GM21786 (cell line): ENCODE data around the gene RPTN.

Experiments
- ATAC-seq: cut with Tn5 transposase; IDR thresholded peaks from one replicate; pipeline ENCODE4 v1.9.1; 2021; ENCODE audit not compliant: unreplicated experiment

RPTN gene, protein sequence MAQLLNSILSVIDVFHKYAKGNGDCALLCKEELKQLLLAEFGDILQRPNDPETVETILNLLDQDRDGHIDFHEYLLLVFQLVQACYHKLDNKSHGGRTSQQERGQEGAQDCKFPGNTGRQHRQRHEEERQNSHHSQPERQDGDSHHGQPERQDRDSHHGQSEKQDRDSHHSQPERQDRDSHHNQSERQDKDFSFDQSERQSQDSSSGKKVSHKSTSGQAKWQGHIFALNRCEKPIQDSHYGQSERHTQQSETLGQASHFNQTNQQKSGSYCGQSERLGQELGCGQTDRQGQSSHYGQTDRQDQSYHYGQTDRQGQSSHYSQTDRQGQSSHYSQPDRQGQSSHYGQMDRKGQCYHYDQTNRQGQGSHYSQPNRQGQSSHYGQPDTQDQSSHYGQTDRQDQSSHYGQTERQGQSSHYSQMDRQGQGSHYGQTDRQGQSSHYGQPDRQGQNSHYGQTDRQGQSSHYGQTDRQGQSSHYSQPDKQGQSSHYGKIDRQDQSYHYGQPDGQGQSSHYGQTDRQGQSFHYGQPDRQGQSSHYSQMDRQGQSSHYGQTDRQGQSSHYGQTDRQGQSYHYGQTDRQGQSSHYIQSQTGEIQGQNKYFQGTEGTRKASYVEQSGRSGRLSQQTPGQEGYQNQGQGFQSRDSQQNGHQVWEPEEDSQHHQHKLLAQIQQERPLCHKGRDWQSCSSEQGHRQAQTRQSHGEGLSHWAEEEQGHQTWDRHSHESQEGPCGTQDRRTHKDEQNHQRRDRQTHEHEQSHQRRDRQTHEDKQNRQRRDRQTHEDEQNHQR

DNA sequence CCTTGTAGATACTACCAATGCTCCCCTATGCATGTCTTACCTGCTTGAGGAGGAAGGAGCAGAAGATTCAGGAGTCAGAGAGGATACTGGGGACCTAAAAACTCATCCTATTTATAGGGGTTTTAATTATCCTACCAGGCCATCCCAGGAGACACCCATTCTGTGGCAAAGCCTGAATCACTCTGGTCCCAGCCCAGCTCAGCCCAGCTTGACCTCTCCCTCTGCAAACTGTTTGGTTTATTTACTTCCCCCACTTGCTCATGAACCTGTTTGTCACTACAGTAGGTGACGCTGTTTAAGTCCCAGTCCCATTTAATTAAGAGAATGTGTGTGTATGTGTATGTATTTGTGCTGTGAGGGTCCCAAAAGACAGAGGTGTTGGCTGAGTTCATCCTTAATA, at the start of gene RPTN:
TSS of gene RPTN (minus strand) at position 85 of the 400 bp plus-strand sequence. CDS start 1,339 bp downstream, outside the sequence.
- ATAC-seq: no peak

DNA sequence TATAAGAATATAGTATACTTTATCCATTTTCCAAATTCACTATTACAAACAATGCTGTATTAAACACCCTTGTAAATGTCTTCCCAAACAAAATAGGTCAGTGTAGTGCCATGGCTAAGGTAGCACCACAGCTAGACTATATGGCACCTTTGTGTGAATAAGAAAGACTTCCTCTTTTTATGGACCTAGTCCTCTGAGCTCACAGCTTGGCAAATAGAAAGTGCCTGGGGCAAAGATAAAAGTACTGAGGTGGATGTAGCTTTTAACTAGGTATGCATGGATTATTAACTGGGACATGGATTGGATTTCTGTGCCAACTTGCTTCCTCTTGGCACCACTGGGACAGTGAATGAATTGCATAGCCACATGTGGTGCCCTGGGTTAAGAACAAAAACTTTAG, 40.0 kb upstream of the RPTN start:
- no peak for ATAC-seq

DNA sequence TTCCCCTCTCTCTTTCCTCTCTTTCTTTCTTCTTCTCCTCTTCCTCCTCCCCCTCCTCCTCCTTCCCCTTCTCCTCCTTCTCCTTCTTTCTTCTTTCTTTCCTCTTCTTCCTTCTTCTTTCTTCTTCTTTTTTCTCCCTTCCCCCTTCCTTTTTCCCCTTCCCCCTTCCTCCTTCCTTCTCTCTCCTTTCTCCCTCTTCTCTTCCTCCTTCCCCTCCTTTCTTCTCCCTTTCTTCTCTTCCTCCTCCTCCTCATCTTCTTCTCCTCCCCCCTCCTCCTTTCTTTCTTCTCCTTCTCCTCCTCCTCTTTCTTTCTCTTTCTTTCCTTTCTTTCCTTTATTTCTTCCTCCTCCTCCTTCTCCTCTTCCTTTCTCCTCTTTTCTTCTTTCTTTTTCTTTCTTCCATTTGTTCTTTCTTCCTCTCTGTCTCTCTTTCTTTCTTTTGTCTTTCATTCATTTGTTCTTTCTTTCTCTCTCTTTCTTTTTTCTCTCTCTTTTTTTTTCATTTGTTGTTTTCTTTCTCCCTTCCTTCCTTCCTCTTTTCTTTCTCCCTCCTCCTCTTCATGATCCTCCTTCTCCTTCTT, 38.4 kb upstream of the RPTN start:
- no peak for ATAC-seq

DNA sequence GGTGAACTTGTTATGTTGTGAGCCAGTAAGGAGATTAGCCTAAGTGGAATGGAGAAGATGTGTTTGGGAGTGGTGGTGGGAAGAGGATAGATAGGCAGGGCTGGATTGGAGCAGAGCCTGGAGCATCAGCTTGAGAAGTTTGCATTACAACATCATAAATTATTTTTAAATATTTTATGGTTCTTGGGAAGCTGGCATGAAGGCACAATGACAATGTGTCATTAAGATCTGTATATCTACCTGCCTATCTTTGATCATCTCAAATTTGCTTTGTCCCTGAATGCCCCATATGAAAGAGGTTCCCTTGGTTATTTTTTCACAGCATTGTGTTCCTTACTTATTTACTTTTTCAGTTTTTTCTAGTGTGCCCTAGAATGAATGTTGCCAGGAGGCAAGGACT, 32.7 kb upstream of the RPTN start:
- no peak for ATAC-seq

DNA sequence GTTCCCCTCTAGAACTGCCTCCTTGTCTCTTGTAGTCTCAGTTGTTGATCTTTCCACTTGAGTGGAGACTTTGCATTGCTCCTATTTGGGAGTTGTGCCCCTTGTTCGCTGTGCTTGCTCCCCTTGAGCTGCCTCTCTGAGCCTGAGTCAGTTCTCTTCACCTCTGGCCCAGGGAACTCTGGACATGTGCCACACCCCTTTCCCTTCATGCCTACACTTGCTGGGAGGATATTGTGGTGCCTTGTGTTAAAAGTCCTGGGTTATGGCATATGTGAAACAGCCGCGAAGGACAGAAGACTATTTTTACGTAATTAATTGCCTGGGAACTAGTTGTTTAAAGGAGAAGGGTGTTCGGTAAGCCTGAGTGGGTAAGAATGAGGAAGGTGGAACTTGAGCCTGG, 32.2 kb upstream of the RPTN start:
- no peak for ATAC-seq

DNA sequence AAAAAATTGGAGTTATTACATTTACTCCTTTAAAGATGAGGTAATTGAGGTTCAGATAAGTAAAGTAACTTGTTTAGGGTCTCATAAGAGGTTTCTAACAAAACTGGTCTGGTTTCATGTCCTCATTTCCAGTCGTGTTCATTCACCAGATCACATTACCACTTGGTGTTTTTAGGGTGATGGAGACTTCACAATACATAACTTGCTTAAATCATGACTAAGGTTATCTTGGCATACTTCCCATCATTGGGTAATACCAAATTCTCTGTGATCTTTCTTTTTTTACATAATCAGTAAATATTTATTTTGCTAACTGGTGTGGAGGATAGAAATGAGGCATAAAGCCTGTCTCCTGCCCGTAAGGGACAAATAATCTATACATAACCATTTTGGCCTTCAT, 31.6 kb upstream of the RPTN start:
- no peak for ATAC-seq

DNA sequence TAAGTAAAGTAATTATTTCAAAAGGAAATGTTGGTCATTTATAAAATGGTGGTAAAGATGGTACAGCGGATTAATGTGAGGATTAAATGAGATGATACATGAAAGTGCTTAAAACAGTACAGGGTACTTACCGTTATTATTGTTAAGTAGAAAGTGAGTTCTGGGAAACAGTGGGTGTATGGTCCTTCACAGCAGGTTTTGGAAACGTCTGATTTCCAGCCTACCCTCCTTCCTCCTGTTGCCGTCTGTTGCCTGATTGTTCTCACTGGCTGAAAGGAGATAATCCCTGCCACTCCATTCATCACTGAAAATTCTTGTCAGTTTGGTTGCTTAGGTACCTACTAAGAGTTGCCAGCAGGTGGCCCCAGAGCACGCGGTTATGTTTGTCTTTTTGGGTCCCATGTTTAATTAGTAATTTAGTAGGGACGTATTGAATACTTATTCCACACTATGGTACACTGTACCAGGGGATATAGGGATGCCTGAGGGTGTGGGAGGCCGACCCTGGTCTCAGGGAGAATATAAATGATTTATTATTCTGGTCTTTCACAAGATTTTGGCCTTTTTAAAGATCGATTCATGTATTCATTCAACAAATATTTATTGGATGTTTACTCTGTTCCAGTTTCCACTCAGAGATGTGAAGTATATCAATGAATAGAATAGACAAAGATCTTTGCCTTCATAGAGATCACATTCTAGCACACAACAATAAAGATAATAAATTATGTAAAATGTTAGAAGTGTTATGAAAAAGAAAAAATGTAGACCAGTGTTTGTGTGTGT, 30.8 kb upstream of the RPTN start:
- peak; percentile 48 for ATAC-seq

DNA sequence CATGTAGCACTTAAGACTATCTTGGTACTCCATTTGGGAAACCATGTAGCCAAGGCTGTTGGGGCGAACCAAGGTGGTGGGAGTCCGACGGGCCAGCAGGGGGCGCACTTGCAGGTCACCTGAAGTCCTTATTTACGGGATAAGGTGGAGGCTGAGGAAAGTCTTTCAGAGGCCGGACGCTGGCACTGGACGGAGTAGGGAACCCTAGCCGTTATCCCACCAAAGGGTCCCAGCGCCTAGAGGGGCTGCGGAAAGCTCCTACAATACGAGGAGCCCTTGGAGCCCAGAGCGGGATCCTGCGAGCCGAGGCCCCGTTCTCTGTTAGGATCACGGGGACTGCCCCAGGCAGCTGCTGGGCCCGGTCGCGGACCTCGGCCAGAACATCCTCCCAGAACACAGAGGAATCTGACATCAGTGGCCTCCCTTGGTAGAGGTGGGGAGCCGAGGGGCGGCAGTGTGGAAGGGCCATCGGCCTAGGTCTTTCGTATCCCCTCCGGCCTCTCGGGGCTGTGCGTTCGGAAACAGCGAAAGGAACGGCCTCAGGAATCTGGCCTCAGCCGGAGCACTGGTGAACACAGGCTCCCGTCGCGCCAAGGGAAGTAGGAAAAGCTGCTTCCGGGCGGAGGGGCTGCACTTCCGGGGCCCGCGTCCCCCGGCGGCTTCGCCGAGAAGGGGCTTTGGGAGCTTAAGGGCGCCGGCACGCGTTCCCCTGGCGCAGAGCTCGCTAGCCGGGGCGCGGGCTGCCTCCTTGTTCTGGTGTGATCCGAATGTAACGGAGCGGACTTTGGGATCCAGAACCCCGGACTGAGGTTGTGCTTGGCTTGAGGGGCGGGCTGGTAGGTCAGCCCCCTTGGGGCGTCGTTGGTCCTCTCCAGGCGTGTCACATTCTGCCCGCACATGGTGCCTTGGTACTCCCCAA, 29.9 kb upstream of the RPTN start:
- ATAC-seq: no peak

DNA sequence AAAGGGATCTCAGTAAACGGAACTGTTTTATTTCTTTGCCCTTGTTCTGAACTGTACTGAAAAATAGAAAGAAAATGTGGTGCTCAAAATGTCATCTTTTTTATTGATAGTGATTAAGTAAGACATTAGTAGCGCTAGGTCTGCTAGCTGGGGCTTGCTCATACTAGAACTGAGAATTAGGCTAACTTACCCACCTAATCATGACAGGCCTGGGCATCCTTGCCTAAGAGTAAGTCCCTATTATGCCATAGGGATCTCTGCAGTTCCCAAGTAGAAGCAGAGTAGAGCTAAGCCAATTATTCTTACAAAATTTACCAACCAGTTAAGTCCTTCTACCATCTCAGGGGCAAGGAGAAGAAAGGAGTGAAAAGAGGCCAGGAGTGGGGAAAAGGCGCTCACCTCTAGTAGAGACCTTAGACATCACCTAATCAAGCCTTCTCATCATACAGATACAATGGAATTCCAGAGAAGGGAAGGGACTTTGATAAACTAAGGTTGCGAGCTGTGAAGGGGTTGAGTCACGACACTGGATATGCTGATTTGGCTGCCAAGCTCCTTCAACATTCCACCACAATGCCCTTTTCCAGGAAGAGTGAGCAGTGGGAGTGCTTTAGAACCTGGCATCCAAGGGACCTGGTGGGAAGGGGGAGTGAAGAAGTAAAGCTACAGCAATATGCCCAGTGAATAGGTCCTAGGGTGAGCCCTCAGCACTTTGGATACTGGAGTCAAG, 27.7 kb upstream of the RPTN start:
- no peak for ATAC-seq

DNA sequence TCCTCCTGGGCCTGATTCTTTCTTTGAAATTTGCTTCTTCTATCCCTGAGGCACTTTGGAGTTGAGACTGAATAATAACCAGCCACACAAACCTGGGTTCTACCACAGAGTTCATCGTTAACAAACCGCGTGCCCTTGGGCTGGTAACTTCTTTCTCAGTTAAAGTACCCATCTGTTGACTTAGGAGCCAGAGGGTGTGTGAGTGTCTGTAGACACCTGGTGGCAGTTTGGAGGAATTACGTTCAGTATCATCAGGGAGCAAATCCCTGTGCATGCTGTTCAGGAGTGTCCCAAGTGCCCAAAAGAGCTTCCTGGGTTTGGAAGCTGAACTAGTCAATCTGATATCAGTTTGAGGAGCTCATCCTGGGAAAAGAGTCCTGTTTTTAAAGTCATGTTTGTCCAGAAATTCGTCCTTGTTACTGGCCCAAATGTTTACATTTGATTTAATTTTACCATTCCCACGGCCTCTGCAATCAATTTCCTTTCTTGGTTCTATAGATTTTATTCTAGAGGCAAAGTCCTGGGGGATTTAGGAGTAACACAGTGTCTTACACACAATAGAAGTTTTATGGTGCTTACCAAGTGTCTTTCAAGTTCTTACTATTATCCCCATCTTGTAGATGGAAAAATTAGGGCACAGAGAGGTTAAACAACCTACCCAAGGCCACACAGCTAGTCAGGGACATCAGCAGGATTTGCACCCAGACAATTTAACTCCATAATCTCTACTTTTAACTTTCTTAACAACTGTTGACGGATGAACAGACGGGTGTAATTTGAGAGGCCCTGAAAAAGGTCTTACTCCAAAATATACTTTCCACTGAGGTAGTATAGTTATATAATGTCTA, 26.7 kb upstream of the RPTN start:
- peak; percentile 70 for ATAC-seq

DNA sequence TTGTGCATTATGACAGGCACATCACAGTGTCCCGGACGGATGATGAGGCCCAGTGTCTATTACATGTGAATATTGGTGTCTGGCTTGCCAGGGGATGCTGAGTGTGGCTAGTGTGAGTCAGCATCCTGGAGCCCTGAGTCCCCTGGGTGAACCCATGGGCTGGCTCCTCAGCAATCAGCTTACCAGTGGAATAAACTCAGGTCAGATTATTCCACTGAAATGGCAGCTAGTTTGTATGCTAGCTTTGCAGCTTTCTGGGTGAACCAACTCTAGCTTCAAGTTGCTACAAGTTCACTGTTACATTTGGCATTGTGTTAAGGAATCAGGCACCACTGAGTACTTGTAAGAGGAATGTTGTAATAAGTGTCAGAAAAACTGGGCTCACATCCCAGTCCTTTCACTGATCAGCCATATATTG, 23.9 kb upstream of the RPTN start:
- no peak for ATAC-seq

DNA sequence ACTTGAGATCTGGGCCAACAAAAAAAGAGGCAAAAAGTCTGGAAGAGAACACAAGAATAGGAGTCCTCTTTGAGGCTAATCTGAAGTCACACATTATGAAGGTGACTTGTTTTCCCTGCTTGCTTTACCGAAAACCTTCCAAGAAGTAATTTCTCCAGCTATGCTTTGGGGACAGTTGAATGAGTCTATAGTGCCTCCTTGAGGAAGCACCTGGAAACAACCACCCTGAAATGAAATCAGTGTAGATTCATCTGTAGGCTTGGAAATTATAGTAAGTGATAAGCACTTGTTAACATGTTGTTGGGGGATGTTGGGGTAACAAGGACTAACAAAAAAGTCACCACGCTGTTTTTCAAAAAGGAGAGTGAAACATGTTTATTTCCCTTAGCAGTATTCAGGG, 23.4 kb upstream of the RPTN start:
- ATAC-seq: no peak

DNA sequence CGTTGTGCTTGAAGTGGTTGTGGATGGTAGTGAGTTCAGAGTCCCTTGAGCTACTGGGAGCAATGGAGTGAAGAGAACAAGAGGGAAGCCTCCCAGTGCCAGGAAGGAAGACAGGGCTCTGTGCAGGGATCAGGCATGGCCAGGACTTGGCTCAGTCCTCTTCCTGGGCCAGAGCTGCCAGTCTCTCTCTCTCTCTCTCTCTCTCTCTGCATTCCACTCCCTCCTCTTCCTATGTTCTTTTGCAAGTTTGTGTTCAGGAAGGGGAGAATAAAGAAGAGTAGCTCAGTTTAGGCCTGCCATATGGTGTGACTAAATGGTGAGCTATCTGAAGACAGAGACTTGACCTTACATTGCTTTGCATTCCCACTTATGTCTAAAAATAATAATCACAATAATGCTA, 20.5 kb upstream of the RPTN start:
- ATAC-seq: no peak

DNA sequence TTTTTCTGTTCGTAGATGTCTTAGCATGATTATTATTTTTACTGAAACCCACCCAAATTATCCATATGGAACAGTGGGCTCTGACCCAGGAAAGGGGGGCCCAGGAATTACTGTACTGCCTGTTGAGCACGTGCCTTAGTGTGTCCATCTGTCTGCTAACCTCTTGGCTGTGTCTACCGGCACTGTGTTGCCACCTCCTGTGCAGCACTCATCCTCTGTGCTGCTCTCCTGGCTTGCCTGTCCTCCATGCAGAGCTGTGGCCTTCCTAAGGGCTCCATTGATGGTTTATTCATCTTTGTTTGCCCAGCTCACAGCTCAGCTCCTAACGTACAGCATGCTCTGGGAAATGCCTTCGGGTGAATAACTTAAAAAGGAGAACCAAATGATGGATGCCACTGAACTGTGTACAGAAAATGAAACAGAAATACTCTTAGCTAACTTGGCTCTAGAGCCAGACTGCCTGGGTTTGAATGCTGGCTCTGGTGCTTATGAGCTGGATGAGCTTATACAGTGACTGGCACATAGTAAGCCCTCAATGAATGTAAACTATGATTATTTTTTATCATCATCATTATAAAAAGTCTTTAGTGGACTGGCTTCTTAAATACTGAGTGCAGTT, 11.4 kb upstream of the RPTN start:
- ATAC-seq: no peak

DNA sequence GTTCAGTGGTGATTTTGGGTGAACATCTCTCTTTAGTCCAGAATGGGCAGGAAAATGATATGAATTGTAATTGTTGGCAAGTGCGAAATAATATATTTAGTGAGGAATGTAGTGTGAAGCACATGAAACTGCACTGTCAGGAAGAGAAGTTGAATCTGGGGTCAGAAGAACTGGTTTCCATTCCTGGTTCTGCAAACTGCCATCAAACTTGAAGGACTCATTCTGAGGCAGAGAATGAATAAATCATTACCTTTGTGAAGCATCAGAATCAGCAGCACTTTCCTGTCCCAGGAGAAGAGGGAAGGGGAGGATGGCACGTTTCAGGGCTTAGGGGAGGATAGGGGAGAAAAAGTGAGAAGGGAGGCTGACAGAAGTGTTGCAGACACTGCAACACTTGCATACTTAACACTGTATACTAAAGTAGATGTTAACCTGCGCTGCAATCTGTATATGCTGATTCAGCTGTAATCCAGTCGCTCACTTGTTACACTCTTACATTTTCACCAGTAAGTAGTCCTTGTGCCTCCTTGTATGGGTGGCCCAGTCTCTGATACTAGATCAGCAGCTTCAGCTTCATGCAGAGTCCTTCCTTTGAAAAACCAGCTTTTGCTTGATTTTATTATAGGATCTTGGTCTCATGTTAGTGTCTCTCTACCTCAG, 10.5 kb upstream of the RPTN start:
- ATAC-seq: no peak

DNA sequence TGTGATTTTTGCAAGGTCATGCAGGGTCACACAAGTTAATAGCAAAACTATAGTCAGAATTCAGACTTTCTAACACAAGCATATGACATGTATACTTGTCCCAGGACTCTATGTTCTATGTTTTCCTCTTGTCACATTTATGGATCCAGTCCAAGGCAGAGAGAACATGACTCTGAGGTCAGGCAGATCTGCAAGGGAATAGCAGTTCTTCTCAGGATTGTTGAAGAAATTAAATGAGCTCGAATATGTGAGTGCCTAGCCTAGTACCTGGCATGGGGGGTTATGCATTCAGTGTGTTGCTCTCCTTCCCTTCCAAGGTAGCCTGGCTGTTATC, 9.5 kb upstream of the RPTN start:
- ATAC-seq: no peak

DNA sequence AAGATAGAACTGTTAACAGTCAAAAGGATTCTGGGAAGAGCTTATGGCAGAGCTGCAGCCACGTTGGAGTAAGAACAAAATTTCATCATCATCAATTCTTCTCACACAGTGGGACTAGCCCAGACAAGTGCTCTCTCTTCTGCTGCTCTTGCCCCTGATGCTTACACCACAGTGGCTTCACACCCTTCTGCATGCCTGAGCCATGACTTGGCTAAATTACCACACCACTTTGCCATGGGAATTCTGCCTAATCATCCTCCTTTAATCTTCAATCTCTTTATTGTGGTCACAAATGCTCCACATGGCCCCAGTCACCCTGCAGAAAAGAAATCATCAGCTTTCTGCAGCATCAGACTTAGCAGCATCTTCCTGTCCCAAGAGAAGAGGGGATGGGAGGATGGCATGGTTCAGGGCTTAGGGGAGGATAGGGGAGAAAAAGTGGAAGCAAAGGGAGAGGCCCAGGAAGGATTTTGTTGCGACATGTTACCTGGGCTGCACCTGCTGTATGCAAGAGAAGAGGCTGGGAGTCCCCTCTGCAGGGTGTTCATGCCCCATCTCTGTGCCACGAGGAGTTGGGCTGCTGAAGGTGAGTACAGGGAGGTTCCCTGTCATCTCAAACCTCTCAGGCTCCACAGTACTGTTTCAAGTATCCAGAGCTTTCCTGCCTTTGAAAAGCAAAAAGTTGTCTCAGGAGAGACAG, 9.0 kb upstream of the RPTN start:
- ATAC-seq: no peak
